ENCODE measurements around the gene HTR1D. TPM values are rescaled to one million over a fixed set of nuclear protein-coding genes. Genes with fewer than 3 reads are reported as not detected.

HTR1D gene
- total RNA-seq, 6 experiments from 2014 or later = 0.17 to 0.53 (median 0.44) TPM

- TF ChIP-seq CTCF (IDR thresholded peaks at IDR 0.05) = peak; percentile 41; the same call in 1 of the 2 replicates
- Mint-ChIP-seq H3K4me1 (ENCODE audit: low read depth) (peaks cover 62% of the 10 kb centered on the region), H3K36me3 (ENCODE audit: low read depth) (no peaks in the 10 kb centered on the region), H3K4me3 (peak overlapping the region; percentile 97), H3K9me3 (no peaks in the 10 kb centered on the region), H3K27me3 (ENCODE audit: insufficient read depth) (peaks cover 2% of the 10 kb centered on the region), H3K27ac (peak overlapping the region; percentile 75)
- DNase-seq = no peak
Measured at GRCh38 chr1:23166854-23167253, 50.4 kb downstream of the HTR1D start.

- Mint-ChIP-seq H3K27me3 (ENCODE audit: insufficient read depth) (peaks cover 1% of the 10 kb centered on the region), H3K4me3 (no peak overlapping the region), H3K36me3 (ENCODE audit: low read depth) (no peaks in the 10 kb centered on the region), H3K27ac (0 out of 2 replicates have a peak overlapping the region, but pooled peaks have one; percentile 6), H3K9me3 (no peaks in the 10 kb centered on the region), H3K4me1 (ENCODE audit: low read depth) (peaks cover 54% of the 10 kb centered on the region)
- no peak for TF ChIP-seq CTCF (IDR thresholded peaks at IDR 0.05)
- DNase-seq = no peak
Measured at GRCh38 chr1:23163395-23163794, 53.9 kb downstream of the HTR1D start.

- Mint-ChIP-seq H3K4me3 (no peak overlapping the region), H3K27me3 (ENCODE audit: insufficient read depth) (no peaks in the 10 kb centered on the region; the same call in 1 of the 2 replicates), H3K36me3 (ENCODE audit: low read depth) (no peaks in the 10 kb centered on the region), H3K9me3 (no peaks in the 10 kb centered on the region), H3K4me1 (ENCODE audit: low read depth) (peaks cover 46% of the 10 kb centered on the region), H3K27ac (no peak overlapping the region)
- no peak for DNase-seq
- TF ChIP-seq CTCF (IDR thresholded peaks at IDR 0.05) = no peak
Measured at GRCh38 chr1:23159963-23160877, 57.1 kb downstream of the HTR1D start.

GRCh38 chr1:23156940-23157339 lies 60.4 kb downstream of the HTR1D start:
- Mint-ChIP-seq H3K36me3 (ENCODE audit: low read depth) (peaks cover 9% of the 10 kb centered on the region; the same call in 1 of the 2 replicates), H3K27ac (no peak overlapping the region), H3K4me3 (no peak overlapping the region), H3K4me1 (ENCODE audit: low read depth) (peaks cover 52% of the 10 kb centered on the region), H3K27me3 (ENCODE audit: insufficient read depth) (no peaks in the 10 kb centered on the region; the same call in 1 of the 2 replicates), H3K9me3 (no peaks in the 10 kb centered on the region)
- no peak for DNase-seq
- TF ChIP-seq CTCF (IDR thresholded peaks at IDR 0.05) = no peak

GRCh38 chr1:23152966-23153684 lies 64.2 kb downstream of the HTR1D start:
- no peak overlapping the region for H3K27ac Mint-ChIP-seq
- no peak overlapping the region for H3K4me3 Mint-ChIP-seq
- peaks cover 62% of the 10 kb centered on the region for H3K4me1 Mint-ChIP-seq (ENCODE audit: low read depth)
- no peak for DNase-seq
- no peak for TF ChIP-seq CTCF (IDR thresholded peaks at IDR 0.05)
- H3K9me3 Mint-ChIP-seq = no peaks in the 10 kb centered on the region
- H3K36me3 Mint-ChIP-seq (ENCODE audit: low read depth) = peaks cover 13% of the 10 kb centered on the region; the same call in 1 of the 2 replicates
- H3K27me3 Mint-ChIP-seq (ENCODE audit: insufficient read depth) = no peaks in the 10 kb centered on the region

All from HFFc6 (cell line).